Stimulated activated CD4-positive, alpha-beta T cell treated with anti-CD3 and anti-CD28 coated beads, Interleukin-2, amount 100 ng/mL, for 48 hours (primary cell): ENCODE results near the gene KCNMB2.
"Not testable (repeated sequence)": the region's sequence is repeated elsewhere in the genome, so short reads cannot be mapped to it uniquely, and the experiment has no call there.

Source experiments
- DNase-seq, 2 donors: peaks; one replicate each; pipeline ENCODE4 v3.0.0-alpha.2; 2020

KCNMB2 gene

GRCh38 chr3:178707311-178708031 is 171.2 kb downstream of the KCNMB2 start:
- DNase-seq, result no peak

GRCh38 chr3:178709051-178709450 is 172.8 kb downstream of the KCNMB2 start:
- DNase-seq, result no peak

- no peak for DNase-seq
Observed at GRCh38 chr3:178711753-178712152, 175.5 kb downstream of the KCNMB2 start.

- DNase-seq, result no peak
Observed at GRCh38 chr3:178712247-178712646, 176.0 kb downstream of the KCNMB2 start.

- DNase-seq, result no peak
Observed at GRCh38 chr3:178714925-178715832, 178.9 kb downstream of the KCNMB2 start.

- no peak for DNase-seq
Observed at GRCh38 chr3:178718995-178719635, 182.9 kb downstream of the KCNMB2 start.

- DNase-seq, result no peak
Observed at GRCh38 chr3:178732824-178733223, 196.6 kb downstream of the KCNMB2 start.

GRCh38 chr3:178735032-178735674 is 198.9 kb downstream of the KCNMB2 start:
- DNase-seq, result no peak

- DNase-seq, result no peak
Observed at GRCh38 chr3:178736300-178736699, 200.1 kb downstream of the KCNMB2 start.

GRCh38 chr3:178739720-178740119 is 203.5 kb downstream of the KCNMB2 start:
- no peak for DNase-seq

GRCh38 chr3:178741020-178741419 is 204.8 kb downstream of the KCNMB2 start:
- DNase-seq, result no peak

- DNase-seq, result no peak
Observed at GRCh38 chr3:178743297-178743696, 207.1 kb downstream of the KCNMB2 start.

- not testable (repeated sequence) for DNase-seq
Observed at GRCh38 chr3:178745861-178746655, 209.8 kb downstream of the KCNMB2 start.

- no peak for DNase-seq
Observed at GRCh38 chr3:178748874-178749273, 212.6 kb downstream of the KCNMB2 start.

- DNase-seq, result no peak
Observed at GRCh38 chr3:178749471-178749870, 213.2 kb downstream of the KCNMB2 start.

- DNase-seq, result no peak
Observed at GRCh38 chr3:178750639-178751300, 214.5 kb downstream of the KCNMB2 start.

GRCh38 chr3:178752843-178753242 is 216.6 kb downstream of the KCNMB2 start:
- no peak for DNase-seq

GRCh38 chr3:178754852-178755510 is 218.7 kb downstream of the KCNMB2 start:
- DNase-seq, result no peak

GRCh38 chr3:178761024-178761423 is 224.8 kb downstream of the KCNMB2 start:
- DNase-seq, result no peak

- no peak for DNase-seq
Observed at GRCh38 chr3:178761461-178761860, 225.2 kb downstream of the KCNMB2 start.

GRCh38 chr3:178762385-178762784 is 226.1 kb downstream of the KCNMB2 start:
- no peak for DNase-seq
